IPS-18a (cell line): ENCODE data around the gene CYP26A1.

ENCODE experiments used
- H3K27ac ChIP-seq: one replicate; pipeline ENCODE4 v1.5.1; 2013; ENCODE audit warnings: low read length
- H3K27me3 ChIP-seq: one replicate; pipeline ENCODE4 v1.6.1; 2013; ENCODE audit warnings: mild to moderate bottlenecking, low read length; ENCODE audit not compliant: control insufficient read depth, insufficient read depth
- H3K36me3 ChIP-seq: one replicate; pipeline ENCODE4 v1.6.1; 2013; ENCODE audit warnings: low read depth, low read length; ENCODE audit not compliant: control insufficient read depth
- H3K4me1 ChIP-seq: one replicate; pipeline ENCODE4 v1.6.1; 2013; ENCODE audit warnings: low read depth, low read length; ENCODE audit not compliant: control insufficient read depth
- H3K4me3 ChIP-seq: one replicate; pipeline ENCODE4 v1.5.1; 2013; ENCODE audit warnings: low read length
- H3K9ac ChIP-seq: one replicate; pipeline ENCODE4 v1.6.1; 2013; ENCODE audit warnings: mild to moderate bottlenecking, low read length, moderate library complexity
- H3K9me3 ChIP-seq: one replicate; pipeline ENCODE4 v1.6.1; 2013; ENCODE audit warnings: low read depth, low read length; ENCODE audit not compliant: control insufficient read depth

Gene CYP26A1

GRCh38 chr10:93075369-93076221 lies 1.9 kb downstream of the CYP26A1 start:
- H3K27me3 ChIP-seq = peaks cover 81% of the 10 kb centered on the region
- H3K36me3 ChIP-seq = no peaks in the 10 kb centered on the region
- peak overlapping the region; percentile 2 for H3K9ac ChIP-seq
- no peaks in the 10 kb centered on the region for H3K9me3 ChIP-seq
- H3K4me1 ChIP-seq = peaks cover 11% of the 10 kb centered on the region
- peak overlapping the region; percentile 63 for H3K4me3 ChIP-seq
- H3K27ac ChIP-seq = no peak overlapping the region

- no peak overlapping the region for H3K27ac ChIP-seq
- H3K9ac ChIP-seq = no peak overlapping the region
- H3K27me3 ChIP-seq = peaks cover 73% of the 10 kb centered on the region
- peaks cover 11% of the 10 kb centered on the region for H3K4me1 ChIP-seq
- no peaks in the 10 kb centered on the region for H3K36me3 ChIP-seq
- peak overlapping the region; percentile 63 for H3K4me3 ChIP-seq
- H3K9me3 ChIP-seq = no peaks in the 10 kb centered on the region
These were observed 3.2 kb downstream of the CYP26A1 start for GRCh38 chr10:93076871-93077270.

GRCh38 chr10:93077860-93078337 lies 4.2 kb downstream of the CYP26A1 start:
- peaks cover 3% of the 10 kb centered on the region for H3K4me1 ChIP-seq
- no peaks in the 10 kb centered on the region for H3K9me3 ChIP-seq
- no peak overlapping the region for H3K27ac ChIP-seq
- H3K9ac ChIP-seq = no peak overlapping the region
- H3K27me3 ChIP-seq = peaks cover 63% of the 10 kb centered on the region
- no peak overlapping the region for H3K4me3 ChIP-seq
- H3K36me3 ChIP-seq = no peaks in the 10 kb centered on the region

- H3K9ac ChIP-seq = no peak overlapping the region
- peaks cover 44% of the 10 kb centered on the region for H3K27me3 ChIP-seq
- peaks cover 3% of the 10 kb centered on the region for H3K4me1 ChIP-seq
- H3K27ac ChIP-seq = no peak overlapping the region
- H3K4me3 ChIP-seq = no peak overlapping the region
- no peaks in the 10 kb centered on the region for H3K36me3 ChIP-seq
- H3K9me3 ChIP-seq = no peaks in the 10 kb centered on the region
These were observed 6.1 kb downstream of the CYP26A1 start for GRCh38 chr10:93079663-93080349.

- Histone ChIP-seq H3K27ac (no peak overlapping the region), H3K4me3 (no peak overlapping the region), H3K9me3 (no peaks in the 10 kb centered on the region), H3K27me3 (peaks cover 37% of the 10 kb centered on the region), H3K36me3 (no peaks in the 10 kb centered on the region), H3K4me1 (peaks cover 3% of the 10 kb centered on the region), H3K9ac (no peak overlapping the region)
These were observed 6.8 kb downstream of the CYP26A1 start for GRCh38 chr10:93080350-93081046.

GRCh38 chr10:93081318-93081717 lies 7.6 kb downstream of the CYP26A1 start:
- H3K27me3 ChIP-seq = peaks cover 29% of the 10 kb centered on the region
- no peak overlapping the region for H3K9ac ChIP-seq

GRCh38 chr10:93081834-93082233 lies 8.1 kb downstream of the CYP26A1 start:
- no peak overlapping the region for H3K27ac ChIP-seq
- H3K4me1 ChIP-seq = no peaks in the 10 kb centered on the region
- H3K9ac ChIP-seq = no peak overlapping the region

More at GRCh38 chr10:93081318-93081717, 7.6 kb downstream of the CYP26A1 start:
- H3K36me3 ChIP-seq = no peaks in the 10 kb centered on the region
- no peak overlapping the region for H3K4me3 ChIP-seq
- no peak overlapping the region for H3K27ac ChIP-seq
- peaks cover 3% of the 10 kb centered on the region for H3K4me1 ChIP-seq
- H3K9me3 ChIP-seq = no peaks in the 10 kb centered on the region

GRCh38 chr10:93083743-93084539 lies 10.2 kb downstream of the CYP26A1 start:
- no peak overlapping the region for H3K27ac ChIP-seq
- peaks cover 12% of the 10 kb centered on the region for H3K4me1 ChIP-seq
- peaks cover 9% of the 10 kb centered on the region for H3K27me3 ChIP-seq
- H3K36me3 ChIP-seq = no peaks in the 10 kb centered on the region
- H3K9ac ChIP-seq = no peak overlapping the region
- no peaks in the 10 kb centered on the region for H3K9me3 ChIP-seq
- H3K4me3 ChIP-seq = no peak overlapping the region

More at GRCh38 chr10:93081834-93082233, 8.1 kb downstream of the CYP26A1 start:
- Histone ChIP-seq H3K36me3 (no peaks in the 10 kb centered on the region), H3K9me3 (no peaks in the 10 kb centered on the region), H3K4me3 (no peak overlapping the region), H3K27me3 (peaks cover 23% of the 10 kb centered on the region)

GRCh38 chr10:93085272-93085859 lies 11.7 kb downstream of the CYP26A1 start:
- H3K9ac ChIP-seq = no peak overlapping the region
- H3K9me3 ChIP-seq = no peaks in the 10 kb centered on the region
- H3K27ac ChIP-seq = no peak overlapping the region
- peaks cover 5% of the 10 kb centered on the region for H3K27me3 ChIP-seq
- no peaks in the 10 kb centered on the region for H3K36me3 ChIP-seq
- H3K4me3 ChIP-seq = no peak overlapping the region
- H3K4me1 ChIP-seq = peaks cover 12% of the 10 kb centered on the region

- Histone ChIP-seq H3K27me3 (peaks cover under 1% of the 10 kb centered on the region), H3K9me3 (no peaks in the 10 kb centered on the region), H3K36me3 (no peaks in the 10 kb centered on the region), H3K4me1 (peaks cover 12% of the 10 kb centered on the region), H3K9ac (no peak overlapping the region), H3K4me3 (no peak overlapping the region), H3K27ac (no peak overlapping the region)
These were observed 12.6 kb downstream of the CYP26A1 start for GRCh38 chr10:93086289-93086688.
